Small intestine (tissue), 7 donors: Measurements from ENCODE around the gene BAG2. TPM values are rescaled to one million over a fixed set of nuclear protein-coding genes. Genes with fewer than 3 reads are reported as not detected.

Experiments used
- DNase-seq, 2 donors: peaks; one replicate each; pipeline versions ENCODE4 v3.0.0 to v3.0.0-alpha.2; 2013
- FAIRE-seq: peaks from 2 replicates; lab custom pipeline; 2012; peaks lifted over from hg19 to GRCh38; lab: Jason Lieb, UNC
- H3K27ac ChIP-seq, 3 donors: one replicate each; pipeline ENCODE4 v1.5.1; 2013; ENCODE audit warnings: low read length in 2 of 3, mild to moderate bottlenecking in 2 of 3, control low read depth in 1 of 3, inconsistent platforms in 1 of 3, low read depth in 1 of 3, moderate library complexity in 1 of 3
- H3K27me3 ChIP-seq, 3 donors: one replicate each; pipeline ENCODE4 v1.6.1; 2013; ENCODE audit warnings: low read length in 3 of 3, inconsistent platforms in 1 of 3; ENCODE audit not compliant: control insufficient read depth in 3 of 3, insufficient read depth in 3 of 3
- H3K36me3 ChIP-seq, 3 donors: one replicate each; pipeline ENCODE4 v1.6.1; 2013; ENCODE audit warnings: low read length in 3 of 3, inconsistent platforms in 1 of 3, low read depth in 1 of 3, mild to moderate bottlenecking in 1 of 3, moderate library complexity in 1 of 3; ENCODE audit not compliant: control insufficient read depth in 3 of 3, insufficient read depth in 2 of 3
- H3K4me1 ChIP-seq, 3 donors: one replicate each; pipeline ENCODE4 v1.6.1; 2013; ENCODE audit warnings: low read length in 2 of 3, inconsistent platforms in 1 of 3, low read depth in 1 of 3, mild to moderate bottlenecking in 1 of 3, moderate library complexity in 1 of 3; ENCODE audit not compliant: control insufficient read depth in 3 of 3, insufficient read depth in 2 of 3
- H3K4me3 ChIP-seq, 3 donors: one replicate each; pipeline ENCODE4 v1.5.1; 2013; ENCODE audit warnings: low read length in 3 of 3, control low read depth in 1 of 3, inconsistent platforms in 1 of 3, low read depth in 1 of 3, mild to moderate bottlenecking in 1 of 3, moderate library complexity in 1 of 3
- H3K9me3 ChIP-seq, 2 donors: one replicate each; pipeline ENCODE4 v1.6.1; 2013; ENCODE audit warnings: low read depth in 1 of 2, low read length in 1 of 2; ENCODE audit not compliant: control insufficient read depth in 2 of 2, insufficient read depth in 1 of 2
- WGBS, 3 donors: extraction: QIAGEN DNeasy Blood & Tissue Kit; methylation state at CpG; one replicate each; pipeline ENCODE4 v1.1.7; 2013; 5-methylcytosine and 5-hydroxymethylcytosine counted together
- polyA plus RNA-seq, 4 donors: library from polyadenylated mRNA; stranded (reverse) in 3 of 4; unstranded in 1 of 4; fragments of 200-250 nt in 3 of 4; fragments of 120-200 nt in 1 of 4; gene quantifications; one replicate each; pipeline versions ENCODE4 v1.2.1 to v1.2.3, GENCODE V29; 2013
- donor health status: healthy with polysubstance abuse.
- donor health status: control.
- donor health status: control.
- donor health status: Bipolar disorder and iron deficiency.
- donor health status: healthy.

The BAG2 gene
- polyA plus RNA-seq, 4 donors: 0.45 to 1.1 (median 0.72) TPM

- FAIRE-seq (no peak), DNase-seq (no peak)
- Histone ChIP-seq H3K4me3 (no peak overlapping the region), H3K4me1 (no peaks in the 10 kb centered on the region), H3K36me3 (no peaks in the 10 kb centered on the region), H3K27me3 (no peaks in the 10 kb centered on the region), H3K9me3 (no peaks in the 10 kb centered on the region), H3K27ac (no peak overlapping the region)
- WGBS, 3 donors: 76 to 82% (median 79%) methylated on average over 7 of the region's 7 CpGs
Observed at GRCh38 chr6:57205550-57206328, 33.6 kb downstream of the BAG2 start.

GRCh38 chr6:57207141-57207540 is 35.0 kb downstream of the BAG2 start:
- Histone ChIP-seq H3K4me1 (no peaks in the 10 kb centered on the region), H3K36me3 (no peaks in the 10 kb centered on the region), H3K27ac (no peak overlapping the region), H3K27me3 (no peaks in the 10 kb centered on the region), H3K4me3 (no peak overlapping the region), H3K9me3 (no peaks in the 10 kb centered on the region)
- DNase-seq (peak in 1 of 2 donors; percentile 6), FAIRE-seq (no peak)
- WGBS, 3 donors: 73 to 85% (median 75%) methylated on average over 2 of the region's 2 CpGs

- H3K36me3 ChIP-seq: no peaks in the 10 kb centered on the region
- DNase-seq (no peak), FAIRE-seq (no peak)
- no peaks in the 10 kb centered on the region for H3K4me1 ChIP-seq
- no peaks in the 10 kb centered on the region for H3K27me3 ChIP-seq
- whole genome bisulfite sequencing, 3 donors: 90 to 94% (median 94%) methylated on average over 4 of the region's 4 CpGs
- no peak overlapping the region for H3K27ac ChIP-seq
- no peak overlapping the region for H3K4me3 ChIP-seq
- H3K9me3 ChIP-seq: no peaks in the 10 kb centered on the region
Observed at GRCh38 chr6:57207872-57208271, 35.7 kb downstream of the BAG2 start.

GRCh38 chr6:57209030-57209429 is 36.9 kb downstream of the BAG2 start:
- no peak for FAIRE-seq
- H3K4me1 ChIP-seq: no peaks in the 10 kb centered on the region
- H3K4me3 ChIP-seq: no peak overlapping the region
- DNase-seq: no peak
- no peaks in the 10 kb centered on the region for H3K9me3 ChIP-seq
- no peak overlapping the region for H3K27ac ChIP-seq
- no peaks in the 10 kb centered on the region for H3K27me3 ChIP-seq
- no peaks in the 10 kb centered on the region for H3K36me3 ChIP-seq

- Histone ChIP-seq H3K36me3 (no peaks in the 10 kb centered on the region), H3K27me3 (no peaks in the 10 kb centered on the region), H3K4me1 (no peaks in the 10 kb centered on the region), H3K9me3 (no peaks in the 10 kb centered on the region), H3K27ac (no peak overlapping the region), H3K4me3 (no peak overlapping the region)
- FAIRE-seq (no peak), DNase-seq (no peak)
- 95 to 97% (median 96%) methylated on average over 5 of the region's 5 CpGs for WGBS, 3 donors
Observed at GRCh38 chr6:57210060-57210459, 37.9 kb downstream of the BAG2 start.

- 93 to 100% (median 97%) methylated on average over 1 of the region's 1 CpG for WGBS, 3 donors
- Histone ChIP-seq H3K27me3 (no peaks in the 10 kb centered on the region), H3K4me1 (no peaks in the 10 kb centered on the region), H3K9me3 (no peaks in the 10 kb centered on the region), H3K4me3 (no peak overlapping the region), H3K36me3 (no peaks in the 10 kb centered on the region), H3K27ac (no peak overlapping the region)
- no peak for FAIRE-seq
- DNase-seq: no peak
Observed at GRCh38 chr6:57215260-57215659, 43.1 kb downstream of the BAG2 start.

- no peak overlapping the region for H3K4me3 ChIP-seq
- no peaks in the 10 kb centered on the region for H3K4me1 ChIP-seq
- H3K9me3 ChIP-seq: no peaks in the 10 kb centered on the region
- FAIRE-seq: no peak
- WGBS, 3 donors: 75 to 81% (median 81%) methylated on average over 7 of the region's 7 CpGs
- no peak overlapping the region for H3K27ac ChIP-seq
- no peaks in the 10 kb centered on the region for H3K36me3 ChIP-seq
- DNase-seq: no peak
- H3K27me3 ChIP-seq: no peaks in the 10 kb centered on the region
Observed at GRCh38 chr6:57216235-57217101, 44.3 kb downstream of the BAG2 start.

- DNase-seq (no peak), FAIRE-seq (no peak)
- 97 to 100% (median 98%) methylated on average over 11 of the region's 11 CpGs for WGBS, 3 donors
- H3K4me1 ChIP-seq: no peaks in the 10 kb centered on the region
- H3K9me3 ChIP-seq: no peaks in the 10 kb centered on the region
- no peaks in the 10 kb centered on the region for H3K36me3 ChIP-seq
- no peaks in the 10 kb centered on the region for H3K27me3 ChIP-seq
- H3K4me3 ChIP-seq: no peak overlapping the region
- H3K27ac ChIP-seq: no peak overlapping the region
Observed at GRCh38 chr6:57217270-57217669, 45.1 kb downstream of the BAG2 start.
